T-cell (primary cell): Measurements from ENCODE around the gene KCNA3. TPM values are rescaled to one million over a fixed set of nuclear protein-coding genes. Genes with fewer than 3 reads are reported as not detected.

ENCODE experiments used
- ATAC-seq, 4 experiments: fragments of 200-7000 bp in 3 of 4; fragments of 150-1000 bp in 1 of 4; cut with Tn5 transposase; replicated peaks in 1 of 4; 1 replicate in 3 of 4; 2 replicates in 1 of 4; pipeline ENCODE4 v1.10.0; 2021; ENCODE audit warnings: moderate library complexity in 3 of 4, mild to moderate bottlenecking in 2 of 4, moderate number of reproducible peaks in 1 of 4
- CTCF ChIA-PET, 2 donors: fragments of 300-600 bp; sonication (Branson Sonifier 250); formaldehyde crosslinking; loops; one replicate each; lab custom pipeline; 2022; ENCODE audit warnings: antibody characterized with exemption in 2 of 2; lab: Charles Lee
- POLR2A ChIA-PET, 2 donors: fragments of 300-600 bp; sonication (Branson Sonifier 250); formaldehyde crosslinking; loops; one replicate each; lab custom pipeline; 2022; ENCODE audit warnings: antibody characterized with exemption in 2 of 2; lab: Charles Lee
- DNase-seq, 35 experiments: peaks; one replicate each; pipeline versions ENCODE4 v3.0.0 to v3.0.0-alpha.2; 2013 to 2023
- H3K27ac ChIP-seq: one replicate; pipeline ENCODE4 v1.5.1; 2013; ENCODE audit warnings: low read length
- H3K27me3 ChIP-seq, 2 experiments: replicated peaks in 1 of 2; 1 replicate in 1 of 2; 2 replicates in 1 of 2; pipeline versions ENCODE4 v1.6.1 to v1.7.0; 2013; ENCODE audit warnings: low read length in 1 of 2, mixed read lengths in 1 of 2; ENCODE audit not compliant: control insufficient read depth in 2 of 2, insufficient read depth in 2 of 2; ENCODE audit errors: extremely low read depth in 1 of 2
- H3K36me3 ChIP-seq, 2 donors: 1 replicate in 1 of 2; 2 replicates in 1 of 2; pipeline versions ENCODE4 v1.6.1 to v1.7.0; 2013; ENCODE audit warnings: low read length in 1 of 2; ENCODE audit not compliant: control insufficient read depth in 2 of 2, insufficient read depth in 1 of 2; ENCODE audit errors: extremely low read depth in 1 of 2
- H3K4me1 ChIP-seq, 2 experiments: 1 replicate in 1 of 2; 2 replicates in 1 of 2; pipeline versions ENCODE4 v1.6.1 to v1.7.0; 2013; ENCODE audit warnings: low read length in 2 of 2, mixed read lengths in 1 of 2; ENCODE audit not compliant: insufficient read depth in 2 of 2, control insufficient read depth in 1 of 2; ENCODE audit errors: extremely low read depth in 1 of 2
- H3K4me3 ChIP-seq, 2 donors: 1 replicate in 1 of 2; 2 replicates in 1 of 2; pipeline versions ENCODE4 v1.5.1 to v1.7.0; 2013; ENCODE audit warnings: mild to moderate bottlenecking in 2 of 2, low read length in 1 of 2, moderate library complexity in 1 of 2; ENCODE audit not compliant: control insufficient read depth in 1 of 2; ENCODE audit errors: extremely low read depth in 1 of 2
- H3K9me3 ChIP-seq: 2 replicates; pipeline ENCODE4 v1.7.0; 2013
- H3K27ac Mint-ChIP-seq, 2 donors: one replicate each; pipeline ENCODE4 v1.8.0; 2020 to 2021; ENCODE audit warnings: mild to moderate bottlenecking in 2 of 2, mixed read lengths in 2 of 2
- H3K27me3 Mint-ChIP-seq, 2 donors: one replicate each; pipeline ENCODE4 v1.8.0; 2021 to 2022; ENCODE audit warnings: mixed read lengths in 2 of 2
- H3K36me3 Mint-ChIP-seq: one replicate; pipeline ENCODE4 v1.8.0; 2021; ENCODE audit warnings: mixed read lengths
- H3K4me1 Mint-ChIP-seq, 3 donors: one replicate each; pipeline ENCODE4 v1.8.0; 2020 to 2022; ENCODE audit warnings: mixed read lengths in 3 of 3, mild to moderate bottlenecking in 1 of 3
- H3K4me3 Mint-ChIP-seq, 3 donors: one replicate each; pipeline ENCODE4 v1.8.0; 2020 to 2022; ENCODE audit warnings: mild to moderate bottlenecking in 3 of 3, mixed read lengths in 3 of 3, moderate library complexity in 3 of 3
- H3K9me3 Mint-ChIP-seq, 3 donors: one replicate each; pipeline ENCODE4 v1.8.0; 2020 to 2022; ENCODE audit warnings: mixed read lengths in 3 of 3
- WGBS: methylation state at CpG from one replicate; pipeline ENCODE4 v1.1.5; 2013; ENCODE audit warnings: missing lambda C conversion rate; ENCODE audit not compliant: insufficient coverage; 5-methylcytosine and 5-hydroxymethylcytosine counted together
- total RNA-seq, 35 experiments: library from RNA in 6 of 35; stranded (reverse) in 6 of 35; fragments of 120-200 nt in 1 of 35; gene quantifications; one replicate each; pipeline versions ENCODE4 v1.2.1 to v1.2.4 and lab custom pipeline; 2013 to 2026

Gene KCNA3
- total RNA-seq, 5 donors from 2014 or later (not counting 1 experiment from before 2014, with no cell fraction given) = 101 to 125 (median 110) TPM

DNA sequence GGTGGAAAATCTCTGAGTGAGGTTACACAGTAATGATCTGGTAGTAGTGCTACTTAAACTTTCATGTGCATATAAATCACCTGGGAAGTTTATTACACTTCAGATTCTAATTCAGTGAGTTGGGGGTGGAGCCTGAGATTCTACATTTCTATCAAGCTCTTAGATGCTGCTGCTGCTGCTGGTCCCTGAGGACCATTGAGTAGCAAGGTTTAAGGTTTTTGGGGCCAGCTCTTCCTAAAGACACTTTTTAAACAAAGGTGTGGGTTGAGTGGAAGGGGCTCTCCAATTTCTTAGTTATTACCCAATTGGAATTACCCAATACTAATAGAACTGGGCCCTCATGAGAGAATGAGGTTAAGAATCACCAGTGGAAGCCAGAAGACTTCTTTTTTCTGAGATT is 29.5 kb downstream of the KCNA3 start:
- H3K4me1 ChIP-seq = peaks cover 43 to 62% of the 10 kb centered on the region in 2 experiments
- Mint-ChIP-seq H3K27ac (peak overlapping the region; percentile 83 to 89), H3K4me3 (peak overlapping the region in 1 of 3 donors; percentile 55), H3K9me3 (peaks cover 3 to 8% (median 6%) of the 10 kb centered on the region in 3 donors), H3K36me3 (no peaks in the 10 kb centered on the region), H3K4me1 (peaks cover 40 to 46% (median 45%) of the 10 kb centered on the region in 3 donors), H3K27me3 (no peaks in the 10 kb centered on the region)
- no peak for DNase-seq
- H3K36me3 ChIP-seq = no peaks in the 10 kb centered on the region
- POLR2A ChIA-PET = interaction anchor here in 1 of 2 donors (0.6 to 0.8 kb wide), 3 partner anchors 10 to 111 kb away, joined by 3 read pairs; no protein-coding TSS in a partner anchor
- H3K27ac ChIP-seq = peak overlapping the region; percentile 64
- no peaks in the 10 kb centered on the region for H3K9me3 ChIP-seq
- no peak overlapping the region for H3K4me3 ChIP-seq
- CTCF ChIA-PET = interaction anchor here in 1 of 2 donors (0.7 to 1.1 kb wide), 9 partner anchors 7 to 121 kb away, joined by 3 to 5 read pairs (median 3); no protein-coding TSS in a partner anchor
- H3K27me3 ChIP-seq = no peaks in the 10 kb centered on the region
- ATAC-seq = no peak

DNA sequence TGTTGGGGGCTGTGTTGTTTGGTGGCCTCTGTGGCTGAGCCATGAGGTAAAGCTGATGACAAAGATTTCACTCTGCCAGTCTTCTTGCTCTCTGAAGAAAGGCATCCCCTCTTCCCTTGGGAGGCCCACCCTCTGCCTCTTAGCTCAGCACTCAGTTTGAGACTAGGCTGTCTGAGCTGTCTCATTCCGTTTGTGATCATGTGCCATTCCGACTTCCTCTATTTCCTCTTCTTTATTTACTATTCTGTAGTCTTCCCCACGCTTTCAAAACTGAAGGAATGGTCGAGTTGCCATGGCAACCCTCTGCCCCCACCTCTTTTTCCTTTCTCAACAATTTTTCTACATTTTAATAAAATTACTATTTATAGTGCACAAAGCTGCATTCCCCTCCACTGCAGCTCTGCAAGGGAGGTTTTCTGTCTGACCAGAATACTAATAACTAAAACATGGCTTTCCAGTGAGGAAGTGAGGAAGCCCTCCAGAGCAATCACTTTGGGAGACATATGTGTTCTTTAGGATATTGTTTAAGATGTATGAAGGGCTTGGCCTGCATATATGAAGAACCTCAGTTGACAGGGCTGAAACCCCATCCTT is 30.8 kb downstream of the KCNA3 start:
- H3K36me3 ChIP-seq = no peaks in the 10 kb centered on the region
- peak overlapping the region; percentile 83 to 89 for H3K27ac Mint-ChIP-seq
- H3K27me3 ChIP-seq = no peaks in the 10 kb centered on the region
- ATAC-seq (peak in 1 of 4 experiments; percentile 31), DNase-seq (no peak)
- peak overlapping the region; percentile 64 for H3K27ac ChIP-seq
- H3K4me1 ChIP-seq = peaks cover 45 to 67% of the 10 kb centered on the region in 2 experiments
- no peaks in the 10 kb centered on the region for H3K27me3 Mint-ChIP-seq
- peaks cover 3 to 17% (median 10%) of the 10 kb centered on the region in 3 donors for H3K9me3 Mint-ChIP-seq
- ChIA-PET CTCF (interaction anchor here in 1 of 2 donors (0.9 to 1.4 kb wide), 3 partner anchors 14 to 24 kb away, joined by 3 to 9 read pairs (median 4); no protein-coding TSS in a partner anchor), POLR2A (interaction anchor here in 1 of 2 donors (0.7 kb wide), 1 partner anchor 26 kb away, joined by 3 read pairs; no protein-coding TSS in a partner anchor)
- no peaks in the 10 kb centered on the region for H3K36me3 Mint-ChIP-seq
- peaks cover 52 to 59% (median 57%) of the 10 kb centered on the region in 3 donors for H3K4me1 Mint-ChIP-seq
- H3K4me3 ChIP-seq = no peak overlapping the region
- WGBS = 58% methylated on average over 3 of the region's 4 CpGs
- H3K4me3 Mint-ChIP-seq = peak overlapping the region in 1 of 3 donors; percentile 55
- H3K9me3 ChIP-seq = no peaks in the 10 kb centered on the region

DNA sequence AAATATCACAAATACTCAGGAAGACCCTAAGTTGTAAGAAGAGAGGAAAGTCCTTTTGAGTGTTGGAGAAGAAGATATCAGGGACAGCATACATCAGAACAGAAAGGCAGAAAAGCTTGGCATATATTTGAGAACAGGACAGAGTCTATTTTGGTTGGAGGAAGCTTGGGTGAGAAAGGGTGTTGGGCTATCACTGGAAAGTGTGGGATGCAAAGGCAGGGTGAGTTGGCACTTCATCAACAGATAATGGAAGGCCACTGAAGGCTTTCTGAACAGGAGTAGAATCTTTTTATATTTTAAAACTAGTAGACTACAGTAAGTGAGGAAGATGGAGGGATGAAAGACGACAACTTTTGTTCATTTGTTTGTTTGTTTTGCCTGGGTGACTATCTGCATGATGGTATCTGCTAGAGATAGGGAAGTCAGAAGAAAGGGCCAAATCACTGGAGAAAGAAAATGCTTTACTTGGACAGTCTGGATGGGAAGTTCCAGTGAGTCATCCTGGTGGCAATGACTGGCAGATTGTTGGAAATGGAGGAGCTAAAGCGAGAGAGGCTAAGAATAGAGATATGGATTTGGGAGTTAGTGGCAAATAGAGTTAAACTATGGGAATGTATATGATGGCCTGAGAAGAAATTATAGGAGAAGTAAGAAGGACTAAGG is 34.9 kb downstream of the KCNA3 start:
- Histone ChIP-seq H3K36me3 (no peaks in the 10 kb centered on the region), H3K4me1 (peaks cover 42 to 91% of the 10 kb centered on the region in 2 experiments), H3K4me3 (no peak overlapping the region), H3K27me3 (no peaks in the 10 kb centered on the region), H3K9me3 (no peaks in the 10 kb centered on the region), H3K27ac (peak overlapping the region; percentile 88)
- ChIA-PET CTCF (no interaction called here), POLR2A (no interaction called here)
- no peak for ATAC-seq
- Mint-ChIP-seq H3K36me3 (no peaks in the 10 kb centered on the region), H3K27me3 (no peaks in the 10 kb centered on the region), H3K9me3 (peaks cover 3 to 17% (median 10%) of the 10 kb centered on the region in 3 donors), H3K4me3 (peak overlapping the region in 1 of 3 donors; percentile 48), H3K27ac (peak overlapping the region in 1 of 2 donors; percentile 89), H3K4me1 (peaks cover 87 to 97% (median 93%) of the 10 kb centered on the region in 3 donors)
- no peak for DNase-seq
- WGBS = 94% methylated on average over 2 of the region's 2 CpGs

DNA sequence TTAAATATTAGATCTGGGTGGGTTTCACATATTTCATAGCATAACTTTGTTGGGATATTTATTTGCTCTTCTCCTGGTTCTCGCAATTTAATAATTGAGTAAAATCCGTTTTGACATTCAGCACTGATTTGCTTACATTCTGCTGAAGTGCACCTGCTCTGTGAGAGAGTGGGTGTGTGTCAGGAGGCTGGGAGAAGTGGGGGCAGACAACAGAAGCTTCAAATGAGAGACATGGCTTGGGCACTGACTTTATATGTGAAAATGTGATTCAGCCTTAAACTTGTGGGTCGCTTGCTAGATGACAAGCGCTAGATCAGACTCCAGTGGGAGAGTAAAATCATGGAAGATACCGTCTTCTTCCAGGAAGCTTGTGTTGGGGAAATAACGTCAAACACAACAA is 36.2 kb downstream of the KCNA3 start:
- POLR2A ChIA-PET = no interaction called here
- Mint-ChIP-seq H3K27me3 (no peaks in the 10 kb centered on the region), H3K36me3 (no peaks in the 10 kb centered on the region), H3K4me1 (peaks cover 89 to 95% (median 93%) of the 10 kb centered on the region in 3 donors), H3K4me3 (peak overlapping the region in 1 of 3 donors; percentile 68), H3K27ac (peak overlapping the region in 1 of 2 donors; percentile 89), H3K9me3 (peaks cover 3 to 17% (median 10%) of the 10 kb centered on the region in 3 donors)
- peak overlapping the region; percentile 88 for H3K27ac ChIP-seq
- no peaks in the 10 kb centered on the region for H3K36me3 ChIP-seq
- no peak for DNase-seq
- H3K27me3 ChIP-seq = no peaks in the 10 kb centered on the region
- CTCF ChIA-PET = interaction anchor here (0.6 to 1.3 kb wide), 6 partner anchors 8 to 143 kb away, joined by 3 to 4 read pairs (median 4); no protein-coding TSS in a partner anchor
- WGBS = 50% methylated on average over 4 of the region's 6 CpGs
- ATAC-seq = no peak
- no peak overlapping the region for H3K4me3 ChIP-seq
- H3K4me1 ChIP-seq = peaks cover 43 to 94% of the 10 kb centered on the region in 2 experiments
- no peaks in the 10 kb centered on the region for H3K9me3 ChIP-seq

DNA sequence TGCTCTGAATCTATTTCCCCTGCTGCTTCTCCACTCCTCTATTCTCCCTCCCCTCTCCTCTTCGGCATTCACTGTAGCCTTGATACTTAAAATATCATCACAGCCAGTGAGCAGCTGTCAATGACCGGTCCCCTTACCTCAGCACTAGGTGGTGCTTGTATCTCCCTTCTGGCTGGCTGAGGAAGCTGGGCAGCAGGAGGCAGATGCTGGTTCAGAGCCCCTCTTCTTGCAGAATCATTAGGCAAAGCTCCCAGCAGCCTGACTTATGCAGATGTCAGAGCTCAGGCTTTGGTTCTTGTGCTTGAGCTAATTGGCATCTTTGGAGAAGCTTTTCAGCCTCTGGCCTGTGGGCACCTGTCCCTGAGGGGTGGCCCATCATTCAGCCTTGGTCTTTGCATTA is 36.7 kb downstream of the KCNA3 start:
- WGBS = 79% methylated on average over 2 of the region's 2 CpGs
- CTCF ChIA-PET = interaction anchor here (0.6 to 1.3 kb wide), 6 partner anchors 8 to 143 kb away, joined by 3 to 4 read pairs (median 4); no protein-coding TSS in a partner anchor
- Histone ChIP-seq H3K4me1 (peaks cover 43 to 94% of the 10 kb centered on the region in 2 experiments), H3K36me3 (no peaks in the 10 kb centered on the region), H3K27me3 (no peaks in the 10 kb centered on the region), H3K4me3 (no peak overlapping the region), H3K9me3 (no peaks in the 10 kb centered on the region), H3K27ac (peak overlapping the region; percentile 88)
- POLR2A ChIA-PET = no interaction called here
- DNase-seq (no peak), ATAC-seq (peak in 2 of 4 experiments; percentile 3 to 8)
- Mint-ChIP-seq H3K27ac (peak overlapping the region in 1 of 2 donors; percentile 89), H3K9me3 (peaks cover 3 to 17% (median 10%) of the 10 kb centered on the region in 3 donors), H3K4me3 (peak overlapping the region in 1 of 3 donors; percentile 68), H3K27me3 (no peaks in the 10 kb centered on the region), H3K4me1 (peaks cover 90 to 93% (median 90%) of the 10 kb centered on the region in 3 donors), H3K36me3 (no peaks in the 10 kb centered on the region)

DNA sequence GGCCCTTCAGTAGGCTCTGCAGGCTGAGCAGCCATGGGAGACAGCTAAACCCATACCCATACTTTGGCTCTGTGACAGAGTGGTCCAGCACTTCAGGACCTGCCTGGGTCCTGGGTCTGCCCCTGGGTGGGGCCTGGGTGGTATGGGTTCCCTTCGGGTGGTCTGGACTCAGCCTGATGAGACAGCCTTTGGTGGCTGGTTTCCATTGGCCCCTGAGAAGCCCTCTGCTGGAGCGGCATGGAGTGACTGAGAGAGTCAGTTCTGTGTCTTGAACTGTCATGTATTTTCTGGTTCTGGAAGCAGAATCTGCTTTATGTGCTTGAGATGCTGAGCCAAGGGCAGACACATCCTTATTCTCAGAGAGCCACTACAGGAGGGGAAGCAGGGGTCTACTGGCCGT is 37.3 kb downstream of the KCNA3 start:
- peaks cover 3 to 17% (median 10%) of the 10 kb centered on the region in 3 donors for H3K9me3 Mint-ChIP-seq
- WGBS = 69% methylated on average over 2 of the region's 3 CpGs
- ChIA-PET CTCF (interaction anchor here (1.0 to 1.1 kb wide), 2 partner anchors 8 to 9 kb away, joined by 3 read pairs; no protein-coding TSS in a partner anchor), POLR2A (no interaction called here)
- H3K27ac Mint-ChIP-seq = peak overlapping the region in 1 of 2 donors; percentile 89
- H3K36me3 ChIP-seq = no peaks in the 10 kb centered on the region
- peak in 2 of 4 experiments; percentile 15 to 22 for ATAC-seq
- no peaks in the 10 kb centered on the region for H3K9me3 ChIP-seq
- H3K4me3 ChIP-seq = no peak overlapping the region
- H3K4me1 Mint-ChIP-seq = peaks cover 84 to 90% (median 87%) of the 10 kb centered on the region in 3 donors
- peaks cover 43 to 94% of the 10 kb centered on the region in 2 experiments for H3K4me1 ChIP-seq
- H3K27me3 Mint-ChIP-seq = no peaks in the 10 kb centered on the region
- peak overlapping the region; percentile 88 for H3K27ac ChIP-seq
- peak overlapping the region in 1 of 3 donors; percentile 68 for H3K4me3 Mint-ChIP-seq
- no peaks in the 10 kb centered on the region for H3K27me3 ChIP-seq
- no peaks in the 10 kb centered on the region for H3K36me3 Mint-ChIP-seq
- no peak for DNase-seq
